GM23338 (cell line): ENCODE results near the gene CDCA7. TPM values are rescaled to one million over a fixed set of nuclear protein-coding genes. Genes with fewer than 3 reads are reported as not detected.

Experiments used
- ATAC-seq: fragments of 200-7000 bp; cut with Tn5 transposase; 3 replicates; pipeline ENCODE4 v1.9.1; 2020
- DNase-seq: peaks from one replicate; pipeline ENCODE4 v3.0.0-alpha.2; 2015; ENCODE audit warnings: low spot score
- H2AFZ ChIP-seq: fragments of 200-600 bp; sonication (generic); 2 replicates; pipeline ENCODE4 v1.8.0; 2016; ENCODE audit warnings: antibody characterized with exemption, mild to moderate bottlenecking, moderate library complexity
- H3F3A ChIP-seq: fragments of 200-600 bp; sonication (generic); replicated peaks from 2 replicates; pipeline ENCODE4 v1.8.0; 2017; ENCODE audit warnings: antibody characterized with exemption, mixed run types, low read depth
- H3K27ac ChIP-seq: fragments of 200-600 bp; sonication (generic); 2 replicates; pipeline ENCODE4 v1.6.1; 2016; ENCODE audit warnings: low read depth
- H3K27me3 ChIP-seq: fragments of 200-600 bp; sonication (generic); 2 replicates; pipeline ENCODE4 v1.8.0; 2016; ENCODE audit warnings: mild to moderate bottlenecking, mixed run types, moderate library complexity; ENCODE audit not compliant: insufficient read depth
- H3K36me3 ChIP-seq: fragments of 200-600 bp; sonication (generic); 2 replicates; pipeline ENCODE4 v1.8.0; 2016; ENCODE audit warnings: mild to moderate bottlenecking; ENCODE audit not compliant: insufficient read depth
- H3K4me1 ChIP-seq: fragments of 200-600 bp; sonication (generic); 2 replicates; pipeline ENCODE4 v1.8.0; 2016; ENCODE audit warnings: mild to moderate bottlenecking, moderate library complexity; ENCODE audit not compliant: insufficient read depth
- H3K4me2 ChIP-seq: fragments of 200-600 bp; sonication (generic); 2 replicates; pipeline ENCODE4 v1.7.1; 2017; ENCODE audit warnings: mixed run types
- H3K4me3 ChIP-seq: fragments of 200-600 bp; sonication (generic); 2 replicates; pipeline ENCODE4 v1.6.1; 2016; ENCODE audit warnings: mixed run types
- H3K79me2 ChIP-seq: fragments of 200-600 bp; sonication (generic); replicated peaks from 2 replicates; pipeline ENCODE4 v1.8.0; 2017; ENCODE audit warnings: mild to moderate bottlenecking; ENCODE audit not compliant: insufficient read depth
- H3K9me2 ChIP-seq: fragments of 200-600 bp; sonication (generic); 2 replicates; pipeline ENCODE4 v1.8.0; 2017; ENCODE audit not compliant: insufficient read depth
- H4K20me1 ChIP-seq: fragments of 200-600 bp; sonication (generic); replicated peaks from 2 replicates; pipeline ENCODE4 v1.8.0; 2017; ENCODE audit warnings: mild to moderate bottlenecking; ENCODE audit not compliant: insufficient read depth
- H3K27ac Mint-ChIP-seq: 2 replicates; pipeline ENCODE4 v1.8.0; 2020; ENCODE audit warnings: inconsistent platforms, mild to moderate bottlenecking, moderate library complexity, mixed read lengths
- H3K27me3 Mint-ChIP-seq: 3 replicates; pipeline ENCODE4 v1.8.0; 2022; ENCODE audit warnings: low read depth, mild to moderate bottlenecking, moderate library complexity, mixed read lengths, inconsistent platforms; ENCODE audit not compliant: insufficient read depth, poor library complexity
- H3K36me3 Mint-ChIP-seq: 3 replicates; pipeline ENCODE4 v1.8.0; 2021; ENCODE audit warnings: low read depth, mild to moderate bottlenecking, inconsistent platforms, moderate library complexity, mixed read lengths
- H3K4me1 Mint-ChIP-seq: 3 replicates; pipeline ENCODE4 v1.8.0; 2020; ENCODE audit warnings: mild to moderate bottlenecking, inconsistent platforms, mixed read lengths
- H3K4me3 Mint-ChIP-seq: 3 replicates; pipeline ENCODE4 v1.8.0; 2021; ENCODE audit warnings: moderate library complexity, mild to moderate bottlenecking, inconsistent platforms, mixed read lengths
- H3K9me3 Mint-ChIP-seq: 3 replicates; pipeline ENCODE4 v1.8.0; 2020; ENCODE audit warnings: moderate library complexity, mild to moderate bottlenecking, inconsistent platforms, mixed read lengths
- CREB1 ChIP-seq: fragments of 250-450 bp; sonication (Bioruptor Pico); IDR thresholded peaks from 2 replicates; pipeline ENCODE4 v1.5.0; 2020; ENCODE audit warnings: low read depth, mild to moderate bottlenecking, moderate library complexity
- CTCF ChIP-seq, 2 experiments: fragments of 200-600 bp in 1 of 2; sonication (generic) in 1 of 2; conservative IDR thresholded peaks; 2 replicates each; pipeline versions ENCODE4 v1.5.1 to v1.6.1; 2016 to 2017; ENCODE audit warnings: antibody characterized with exemption in 2 of 2, low read depth in 2 of 2, mild to moderate bottlenecking in 2 of 2, moderate library complexity in 1 of 2
- ETS1 ChIP-seq: IDR thresholded peaks from 2 replicates; pipeline ENCODE4 v1.6.1; 2016; ENCODE audit warnings: antibody characterized with exemption
- EZH2 ChIP-seq: fragments of 200-600 bp; sonication (generic); IDR thresholded peaks from one replicate; pipeline ENCODE4 v1.8.0; 2017; ENCODE audit warnings: antibody characterized with exemption, mild to moderate bottlenecking, low read depth; ENCODE audit not compliant: unreplicated experiment
- EZH2phosphoT487 ChIP-seq: fragments of 200-600 bp; sonication (generic); IDR thresholded peaks from one replicate; pipeline ENCODE4 v1.8.1; 2018; ENCODE audit warnings: antibody characterized with exemption; ENCODE audit not compliant: unreplicated experiment
- JUNB ChIP-seq: IDR thresholded peaks from one replicate; pipeline ENCODE4 v1.6.1; 2016; ENCODE audit warnings: antibody characterized with exemption; ENCODE audit not compliant: unreplicated experiment
- NANOG ChIP-seq: IDR thresholded peaks from 2 replicates; pipeline ENCODE4 v1.6.1; 2016; ENCODE audit warnings: antibody characterized with exemption, borderline replicate concordance
- POLR2AphosphoS5 ChIP-seq: IDR thresholded peaks from 2 replicates; pipeline ENCODE4 v1.6.1; 2016; ENCODE audit warnings: antibody characterized with exemption, low read depth
- REST ChIP-seq: IDR thresholded peaks from one replicate; pipeline ENCODE4 v1.6.1; 2018; ENCODE audit warnings: antibody characterized with exemption; ENCODE audit not compliant: unreplicated experiment
- STAT1 ChIP-seq: IDR thresholded peaks from one replicate; pipeline ENCODE4 v1.6.1; 2016; ENCODE audit warnings: antibody characterized with exemption; ENCODE audit not compliant: unreplicated experiment
- ZNF114 ChIP-seq: fragments of 250-450 bp; sonication (Bioruptor Pico); IDR thresholded peaks from 2 replicates; pipeline ENCODE4 v1.5.0; 2020; ENCODE audit warnings: mild to moderate bottlenecking, moderate library complexity
- ZNF331 ChIP-seq: fragments of 250-450 bp; sonication (Bioruptor Pico); IDR thresholded peaks from 2 replicates; pipeline ENCODE4 v1.5.0; 2020; ENCODE audit warnings: low read depth, mild to moderate bottlenecking, moderate library complexity
- ZNF462 ChIP-seq: fragments of 250-450 bp; sonication (Bioruptor Pico); IDR thresholded peaks from 2 replicates; pipeline ENCODE4 v1.5.0; 2020; ENCODE audit warnings: mild to moderate bottlenecking, moderate library complexity
- polyA plus RNA-seq: library from polyadenylated mRNA; unstranded; fragments of >200 nt; fragmentation: Nextera tagmentation; extraction: Ambion mirVana; gene quantifications from 2 replicates; pipeline ENCODE4 v1.2.1, GENCODE V29; 2016
- total RNA-seq: library from RNA; depleted of rRNA; stranded (reverse); fragments of >200 nt; shearing (Covaris generic); gene quantifications from 2 replicates; pipeline ENCODE4 v1.2.3, GENCODE V29; 2014

Gene CDCA7
- total and polyA plus RNA-seq, 2 experiments from 2014 or later: 63.7 to 95.5 TPM

- Histone ChIP-seq H3K4me1 (peaks cover 25% of the 10 kb centered on the region), H3F3A (no peaks in the 10 kb centered on the region), H3K79me2 (no peaks in the 10 kb centered on the region), H4K20me1 (no peaks in the 10 kb centered on the region), H3K9me2 (no peaks in the 10 kb centered on the region), H3K27ac (no peak overlapping the region), H3K27me3 (no peaks in the 10 kb centered on the region), H2AFZ (peak overlapping the region; percentile 89), H3K4me2 (peak overlapping the region; percentile 9; the same call in 1 of the 2 replicates), H3K36me3 (no peaks in the 10 kb centered on the region), H3K4me3 (no peak overlapping the region)
- ATAC-seq (no peak), DNase-seq (no peak)
- peaks cover 40% of the 10 kb centered on the region for H3K4me1 Mint-ChIP-seq
- H3K27me3 Mint-ChIP-seq: peaks cover 1% of the 10 kb centered on the region
- no peak overlapping the region for H3K4me3 Mint-ChIP-seq
- no peaks in the 10 kb centered on the region for H3K36me3 Mint-ChIP-seq
- no peak overlapping the region for H3K27ac Mint-ChIP-seq
- no peak for TF ChIP-seq ZNF114
- no peak for TF ChIP-seq ZNF462 (CRISPR knock-in tag)
- TF ChIP-seq ETS1: no peak
- no peak for TF ChIP-seq REST
- no peak for TF ChIP-seq STAT1
- no peak for TF ChIP-seq CTCF (conservative IDR thresholded peaks at IDR 0.05; ENCODE audit: low read depth in 2 of 2)
- TF ChIP-seq CREB1 (CRISPR knock-in tag): no peak
- TF ChIP-seq ZNF331 (CRISPR knock-in tag): no peak
- no peak for TF ChIP-seq NANOG
- no peak for TF ChIP-seq JUNB
- TF ChIP-seq EZH2phosphoT487: no peak
- TF ChIP-seq POLR2AphosphoS5: no peak
- TF ChIP-seq EZH2: no peak
- no peaks in the 10 kb centered on the region for H3K9me3 Mint-ChIP-seq
Observed at GRCh38 chr2:173394091-173394974, 39.7 kb downstream of the CDCA7 start.
